ENCODE results near the gene MOGAT3. TPM values are rescaled to one million over a fixed set of nuclear protein-coding genes. Genes with fewer than 3 reads are reported as not detected.

The MOGAT3 gene
- total RNA-seq, 1 experiment from 2014 or later, result 0.15 TPM

DNA sequence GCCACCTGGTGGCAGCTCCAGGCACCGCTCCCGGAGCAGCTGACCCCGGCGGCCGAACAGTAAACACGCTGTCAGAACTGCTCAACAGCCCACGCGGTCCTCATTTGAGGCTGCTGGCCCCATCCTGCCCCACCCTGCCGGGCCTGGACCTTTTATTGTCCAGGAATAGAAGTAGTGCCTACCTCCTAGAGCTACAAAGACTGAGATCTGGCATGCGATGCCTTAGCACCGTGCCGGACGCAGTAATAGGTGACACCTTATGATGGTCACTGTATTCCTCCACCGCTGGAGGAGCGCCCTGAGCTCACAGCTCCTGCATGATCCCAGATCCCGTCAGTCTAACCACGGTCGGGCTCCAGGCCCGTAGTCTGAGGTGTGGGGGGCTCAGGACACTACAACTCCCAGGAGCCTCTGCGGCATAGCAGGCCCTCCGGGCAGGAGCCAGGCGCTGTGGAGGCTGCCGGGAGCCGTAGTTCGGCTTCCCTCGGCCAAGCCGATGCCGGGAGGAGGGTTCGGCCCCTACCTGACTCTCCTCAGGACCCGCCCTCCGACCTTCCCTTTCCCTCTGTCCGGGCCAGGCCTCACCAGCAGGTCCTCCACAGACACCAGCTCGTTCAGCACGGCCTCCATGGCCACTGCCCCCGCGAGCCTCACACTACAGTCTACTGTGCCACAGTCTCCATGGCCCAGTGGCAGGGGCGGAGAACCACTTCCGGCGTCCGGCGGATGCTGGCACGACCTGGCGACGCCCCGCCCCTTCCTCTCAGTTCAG is 43.7 kb upstream of the MOGAT3 start, which contains the start of gene FIS1:
FIS1 (minus strand) TSS at position 707 of the 772 bp plus-strand sequence; CDS start at position 630, 77 bp downstream.
- TF ChIP-seq, protein P1, sequence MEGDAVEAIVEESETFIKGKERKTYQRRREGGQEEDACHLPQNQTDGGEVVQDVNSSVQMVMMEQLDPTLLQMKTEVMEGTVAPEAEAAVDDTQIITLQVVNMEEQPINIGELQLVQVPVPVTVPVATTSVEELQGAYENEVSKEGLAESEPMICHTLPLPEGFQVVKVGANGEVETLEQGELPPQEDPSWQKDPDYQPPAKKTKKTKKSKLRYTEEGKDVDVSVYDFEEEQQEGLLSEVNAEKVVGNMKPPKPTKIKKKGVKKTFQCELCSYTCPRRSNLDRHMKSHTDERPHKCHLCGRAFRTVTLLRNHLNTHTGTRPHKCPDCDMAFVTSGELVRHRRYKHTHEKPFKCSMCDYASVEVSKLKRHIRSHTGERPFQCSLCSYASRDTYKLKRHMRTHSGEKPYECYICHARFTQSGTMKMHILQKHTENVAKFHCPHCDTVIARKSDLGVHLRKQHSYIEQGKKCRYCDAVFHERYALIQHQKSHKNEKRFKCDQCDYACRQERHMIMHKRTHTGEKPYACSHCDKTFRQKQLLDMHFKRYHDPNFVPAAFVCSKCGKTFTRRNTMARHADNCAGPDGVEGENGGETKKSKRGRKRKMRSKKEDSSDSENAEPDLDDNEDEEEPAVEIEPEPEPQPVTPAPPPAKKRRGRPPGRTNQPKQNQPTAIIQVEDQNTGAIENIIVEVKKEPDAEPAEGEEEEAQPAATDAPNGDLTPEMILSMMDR (conservative IDR thresholded peaks at IDR 0.05), result peak; percentile 94
- H3K79me2 ChIP-seq (ENCODE audit: insufficient read depth, low read length), result no peaks in the 10 kb centered on the region
- no peak within 1 kb of the TSS for H3K27ac ChIP-seq (ENCODE audit: insufficient read length, low read depth, low read length)
- DNase-seq, result peak; percentile 97
- H2BK20ac ChIP-seq (ENCODE audit: low read depth, low read length, poor library complexity, severe bottlenecking), result no peak within 1 kb of the TSS
- peak within 1 kb of the TSS; percentile 93 to 96 for H3K4me3 Mint-ChIP-seq
- no peak within 1 kb of the TSS for H4K8ac ChIP-seq (replicated peaks; ENCODE audit: insufficient read length, low read depth, low read length)
- WGBS (ENCODE audit: extremely low coverage, insufficient read length, low lambda C conversion rate), result no CpG with 5 or more reads among the region's 45 CpGs
- no peaks in the 10 kb centered on the region for H3K27me3 ChIP-seq (ENCODE audit: insufficient read depth, low read length)
- H3K9me3 Mint-ChIP-seq, result no peaks in the 10 kb centered on the region
- H3K9me3 ChIP-seq (ENCODE audit: control insufficient read depth, low read depth, low read length), result no peaks in the 10 kb centered on the region
- no peak within 1 kb of the TSS for H2AFZ ChIP-seq (ENCODE audit: low read length)
- no peak within 1 kb of the TSS for H2BK12ac ChIP-seq (ENCODE audit: insufficient read length, low read depth, low read length)
- H4K91ac ChIP-seq (ENCODE audit: insufficient read length, low read depth, low read length), result no peak within 1 kb of the TSS
- no peak within 1 kb of the TSS for H2BK5ac ChIP-seq (ENCODE audit: insufficient read length, low read length)
- H3K23me2 ChIP-seq (ENCODE audit: insufficient read length, low read depth, low read length, poor library complexity, severe bottlenecking), result peaks cover 8% of the 10 kb centered on the region
- H3K4ac ChIP-seq (ENCODE audit: low read depth, low read length), result no peak within 1 kb of the TSS
- H3K9ac ChIP-seq (ENCODE audit: extremely low read depth, insufficient read length, low read length), result peak within 1 kb of the TSS; percentile 60
- H3K18ac ChIP-seq (ENCODE audit: insufficient read length, low read depth, low read length), result no peak within 1 kb of the TSS
- H3K14ac ChIP-seq (ENCODE audit: insufficient read depth, low read length), result peak within 1 kb of the TSS; percentile 48; the same call in 1 of the 2 replicates
- no peaks in the 10 kb centered on the region for H3K79me1 ChIP-seq (ENCODE audit: insufficient read depth, low read depth, low read length, poor library complexity, severe bottlenecking)
- peaks cover 19 to 20% of the 10 kb centered on the region in 2 experiments for H3K4me1 Mint-ChIP-seq
- H2BK120ac ChIP-seq (ENCODE audit: low read depth, low read length, poor library complexity, severe bottlenecking), result no peak within 1 kb of the TSS
- no peak within 1 kb of the TSS for H3K56ac ChIP-seq (ENCODE audit: insufficient read length, low read depth, low read length)
- H3K27me3 Mint-ChIP-seq (ENCODE audit: low read depth), result no peaks in the 10 kb centered on the region; the same call in 1 of the 2 replicates
- H3K4me2 ChIP-seq (ENCODE audit: insufficient read depth, insufficient read length, low read length), result peak within 1 kb of the TSS; percentile 94
- H4K5ac ChIP-seq (ENCODE audit: insufficient read length, low read depth, low read length), result no peak within 1 kb of the TSS
- H3K4me1 ChIP-seq (ENCODE audit: insufficient read depth, low read length), result no peaks in the 10 kb centered on the region
- H3T11ph ChIP-seq (ENCODE audit: low read length), result no peak within 1 kb of the TSS
- H4K20me1 ChIP-seq (ENCODE audit: control insufficient read depth, insufficient read depth, insufficient read length), result peaks cover 4% of the 10 kb centered on the region
- H3K27ac Mint-ChIP-seq, result peak within 1 kb of the TSS; percentile 90 to 96 (median 96)
- H3K23ac ChIP-seq (ENCODE audit: insufficient read length, low read depth, low read length), result no peak within 1 kb of the TSS
- H2AK5ac ChIP-seq (ENCODE audit: insufficient read length, low read length), result no peak within 1 kb of the TSS
- no peak within 1 kb of the TSS for H2BK15ac ChIP-seq (ENCODE audit: low read depth, low read length)
- peaks cover 7 to 35% (median 19%) of the 10 kb centered on the region in 3 experiments; a peak in 6 of 7 replicates for H3K36me3 Mint-ChIP-seq (ENCODE audit: insufficient read depth in 1 of 3, low read depth in 3 of 3)
